AG04450 (cell line): ENCODE measurements around the gene PCDH18. TPM values are rescaled to one million over a fixed set of nuclear protein-coding genes. Genes with fewer than 3 reads are reported as not detected.
"Not testable (repeated sequence)": the region's sequence is repeated elsewhere in the genome, so short reads cannot be mapped to it uniquely, and the experiment has no call there.

Source experiments
- CTCF ChIA-PET: fragments of 300-600, 350-600 bp; formaldehyde crosslinking; extraction: SDS; loops from one replicate; lab custom pipeline; 2022; ENCODE audit warnings: antibody characterized with exemption, inconsistent platforms; lab: Charles Lee
- POLR2A ChIA-PET: fragments of 350-600 bp; formaldehyde crosslinking; extraction: SDS; loops from one replicate; lab custom pipeline; 2021; ENCODE audit warnings: antibody characterized with exemption, inconsistent platforms; lab: Yijun Ruan, JAX
- DNase-seq: peaks from one replicate; pipeline ENCODE4 v3.0.0-alpha.2; 2011; ENCODE audit warnings: low read depth, low spot score
- H3K27ac ChIP-seq: one replicate; pipeline ENCODE4 v1.5.1; 2012; ENCODE audit warnings: low read depth, low read length, control low read depth
- H3K27me3 ChIP-seq: one replicate; pipeline ENCODE4 v1.6.0; 2012; ENCODE audit warnings: low read length; ENCODE audit not compliant: control insufficient read depth, insufficient read depth
- H3K4me3 ChIP-seq: 2 replicates; pipeline ENCODE4 v1.5.1; 2011; ENCODE audit warnings: mild to moderate bottlenecking, low read depth, low read length, control low read depth
- H3K9me3 ChIP-seq: 2 replicates; pipeline ENCODE4 v1.5.1; 2012; ENCODE audit warnings: low read length; ENCODE audit not compliant: control insufficient read depth, insufficient read depth
- CTCF ChIP-seq: IDR thresholded peaks from 2 replicates; pipeline ENCODE4 v1.5.1; 2011; ENCODE audit warnings: low read depth, low read length, control low read depth, inconsistent platforms
- polyA plus RNA-seq: library from polyadenylated mRNA; depleted of rRNA; stranded (reverse); fragments of >200 nt; gene quantifications from 2 replicates; pipeline ENCODE4 v1.2.3, GENCODE V29; 2011

PCDH18 gene
- polyA plus RNA-seq, 1 experiment, result 255 TPM

DNA sequence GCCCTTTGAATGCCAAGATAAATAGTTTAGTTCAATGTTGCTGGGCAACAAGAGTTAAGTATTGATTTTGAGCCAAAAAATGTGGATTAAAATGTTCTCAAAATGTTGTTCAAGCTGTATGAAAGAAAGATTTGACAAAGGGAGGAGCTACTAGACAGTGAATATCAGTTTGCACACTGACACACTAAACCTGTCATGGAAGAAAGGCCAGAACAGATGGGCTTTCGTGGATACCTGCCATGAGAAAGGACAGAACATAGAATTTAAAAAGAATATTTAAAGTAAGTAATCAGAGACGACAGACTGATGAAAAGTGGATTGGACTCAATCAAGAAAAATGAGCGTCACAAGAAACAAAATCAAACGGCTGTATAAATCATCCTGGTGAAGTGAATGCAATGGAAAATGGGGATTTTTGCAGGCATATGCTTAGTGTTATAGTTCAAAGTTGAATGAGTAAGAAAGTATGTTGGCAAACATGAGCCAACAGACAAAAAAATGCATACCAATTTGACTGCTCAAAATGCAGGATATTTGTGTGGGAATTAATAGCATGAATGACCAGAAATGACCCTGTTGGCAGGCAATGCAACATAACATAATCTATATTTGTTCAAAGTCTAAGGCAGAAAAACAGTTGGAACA is 7.4 kb downstream of the PCDH18 start:
- no peak for TF ChIP-seq CTCF
- ChIA-PET POLR2A (interaction anchor here (0.6 to 1.6 kb wide), 4 partner anchors 139 to 401 kb away, joined by 3 to 5 read pairs (median 4); no protein-coding TSS in a partner anchor), CTCF (interaction anchor here (2.4 to 4.1 kb wide), 2 partner anchors 400 to 566 kb away, joined by 7 to 19 read pairs; no protein-coding TSS in a partner anchor)
- H3K9me3 ChIP-seq, result no peaks in the 10 kb centered on the region
- DNase-seq, result no peak
- H3K4me3 ChIP-seq, result no peak overlapping the region; the same call in 1 of the 2 replicates
- no peaks in the 10 kb centered on the region for H3K27me3 ChIP-seq
- no peak overlapping the region for H3K27ac ChIP-seq

DNA sequence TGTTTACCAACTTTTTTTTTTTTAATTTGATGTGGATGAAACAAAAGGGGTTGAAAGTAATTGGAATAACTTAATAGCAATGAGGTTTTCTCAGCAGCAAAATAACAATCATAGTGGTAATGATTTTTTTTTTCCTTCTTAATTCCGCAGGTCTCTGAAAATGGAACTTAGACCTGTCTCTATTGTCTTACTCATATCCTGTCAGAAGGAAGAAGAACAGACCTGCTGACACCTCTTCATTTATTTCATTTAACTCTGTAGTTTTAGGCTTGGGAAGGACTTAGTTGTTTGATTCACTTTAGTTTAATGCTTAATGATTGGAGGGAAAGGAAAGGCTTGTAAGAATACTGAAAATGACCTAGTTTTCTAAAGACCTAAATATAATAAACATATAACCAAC is 9.0 kb downstream of the PCDH18 start:
- POLR2A ChIA-PET, result interaction anchor here (0.7 to 1.6 kb wide), 3 partner anchors 39 to 337 kb away, joined by 4 to 5 read pairs (median 5); no protein-coding TSS in a partner anchor
- no peak for DNase-seq
- Histone ChIP-seq H3K4me3 (no peak overlapping the region), H3K9me3 (no peaks in the 10 kb centered on the region), H3K27ac (no peak overlapping the region), H3K27me3 (no peaks in the 10 kb centered on the region)
- CTCF ChIA-PET, result interaction anchor here (2.4 to 4.1 kb wide), 2 partner anchors 399 to 567 kb away, joined by 7 to 19 read pairs; no protein-coding TSS in a partner anchor
- TF ChIP-seq CTCF, result no peak

- no peak overlapping the region for H3K4me3 ChIP-seq
- no peak overlapping the region for H3K27ac ChIP-seq
- no peaks in the 10 kb centered on the region for H3K27me3 ChIP-seq
- ChIA-PET CTCF (interaction anchor here (2.3 kb wide), 1 partner anchor 397 kb away, joined by 8 read pairs; no protein-coding TSS in a partner anchor), POLR2A (interaction anchor here (1.0 to 1.3 kb wide), 2 partner anchors 11 to 185 kb away, joined by 3 to 5 read pairs; partner anchors contain the start of gene PCDH18)
- H3K9me3 ChIP-seq, result no peaks in the 10 kb centered on the region
- DNase-seq, result no peak
- TF ChIP-seq CTCF, result no peak
Observed at GRCh38 chr4:137521053-137521452, 11.2 kb downstream of the PCDH18 start.

DNA sequence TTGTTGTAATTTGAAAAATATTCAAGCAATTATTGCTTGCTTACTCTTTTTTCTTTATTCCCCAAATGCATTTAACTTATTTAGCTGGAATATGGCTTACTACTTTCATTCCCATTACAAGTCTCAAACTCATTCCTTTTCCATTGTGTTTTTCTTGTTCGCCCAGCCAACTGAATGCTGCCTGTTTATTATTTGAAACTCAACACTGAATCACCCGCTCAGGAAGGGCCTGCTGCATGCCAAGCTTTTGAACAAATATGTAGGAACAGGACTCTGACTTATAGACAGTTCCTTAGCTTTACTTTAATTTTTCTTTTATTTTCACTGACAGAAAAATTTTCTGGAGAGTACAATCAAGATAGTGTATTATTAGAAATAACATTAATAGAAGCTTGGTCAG is 12.9 kb downstream of the PCDH18 start:
- Histone ChIP-seq H3K4me3 (no peak overlapping the region), H3K27ac (no peak overlapping the region), H3K27me3 (no peaks in the 10 kb centered on the region), H3K9me3 (no peaks in the 10 kb centered on the region)
- DNase-seq, result peak; percentile 52
- CTCF ChIA-PET, result interaction anchor here (1.2 to 2.3 kb wide), 2 partner anchors 12 to 395 kb away, joined by 3 to 8 read pairs; no protein-coding TSS in a partner anchor
- no peak for TF ChIP-seq CTCF
- POLR2A ChIA-PET, result interaction anchor here (0.9 to 1.2 kb wide), 3 partner anchors 8 to 181 kb away, joined by 3 to 4 read pairs (median 4); partner anchors contain the start of gene PCDH18

DNA sequence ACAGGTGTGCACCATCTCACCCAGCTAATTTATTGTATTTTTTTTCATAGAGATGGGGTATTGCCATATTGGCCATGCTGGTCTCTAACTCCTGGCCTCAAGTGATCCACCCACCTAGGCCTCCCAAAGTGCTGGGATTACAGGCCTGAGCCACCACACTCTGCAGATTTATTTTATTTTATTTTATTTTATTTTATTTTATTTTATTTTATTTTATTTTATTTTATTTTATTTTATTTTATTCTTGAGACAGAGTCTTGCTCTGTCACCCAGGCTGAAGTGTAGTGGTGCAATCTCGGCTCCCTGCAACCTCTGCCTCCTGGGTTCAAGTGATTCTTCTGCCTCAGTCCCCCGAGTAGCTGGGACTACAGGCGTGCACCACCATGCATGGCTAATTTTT is 15.0 kb downstream of the PCDH18 start:
- POLR2A ChIA-PET, H3K4me3 ChIP-seq, H3K27ac ChIP-seq, DNase-seq, H3K9me3 ChIP-seq, H3K27me3 ChIP-seq: not testable (repeated sequence)
- CTCF ChIA-PET, result interaction anchor here (0.9 to 1.8 kb wide), 2 partner anchors 144 to 393 kb away, joined by 3 to 6 read pairs; no protein-coding TSS in a partner anchor
